Activated CD4-positive, CD25-positive, alpha-beta regulatory T cell treated with anti-CD3 and anti-CD28 coated beads, Interleukin-2, amount 50 U/mL, for 72 hours (primary cell): Measurements from ENCODE around the gene OSTC.

Experiments used
- DNase-seq: peaks from one replicate; pipeline ENCODE4 v3.0.0; 2021

The OSTC gene

DNA sequence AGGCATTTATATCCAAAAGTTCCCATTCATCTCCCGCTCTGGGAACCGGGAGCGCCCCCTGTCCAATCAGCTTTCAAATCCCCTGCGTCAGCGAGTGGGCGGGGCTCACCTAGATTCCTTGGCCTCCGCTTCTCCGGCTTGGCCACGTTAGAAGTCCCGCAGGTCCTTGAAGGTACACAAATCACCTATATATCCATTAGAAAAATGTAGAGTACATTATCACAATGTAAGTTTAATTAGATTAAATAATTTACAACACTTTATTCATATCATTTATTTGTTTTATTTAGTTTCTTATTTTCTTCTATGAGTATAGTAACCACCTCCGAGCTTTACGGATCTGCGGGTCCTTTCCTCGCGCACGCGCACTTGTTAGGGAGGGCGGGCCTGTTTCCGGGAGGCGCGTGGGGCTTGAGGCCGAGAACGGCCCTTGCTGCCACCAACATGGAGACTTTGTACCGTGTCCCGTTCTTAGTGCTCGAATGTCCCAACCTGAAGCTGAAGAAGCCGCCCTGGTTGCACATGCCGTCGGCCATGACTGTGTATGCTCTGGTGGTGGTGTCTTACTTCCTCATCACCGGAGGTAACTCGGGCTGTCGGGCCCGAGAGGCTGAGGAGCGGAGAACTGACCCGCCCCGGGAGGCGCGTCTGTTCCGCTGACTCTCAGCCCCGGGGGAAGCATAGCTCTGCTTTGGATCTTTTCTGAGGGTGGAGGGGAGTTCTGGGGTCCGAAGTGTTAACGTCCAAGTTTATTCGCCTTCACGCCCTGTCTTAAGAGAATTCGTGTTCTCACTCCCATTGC lies at the start of gene OSTC:
OSTC (plus strand) TSS at position 388 of the 802 bp plus-strand sequence; CDS start at position 445, 57 bp downstream.
- DNase-seq: peak; percentile 93

DNA sequence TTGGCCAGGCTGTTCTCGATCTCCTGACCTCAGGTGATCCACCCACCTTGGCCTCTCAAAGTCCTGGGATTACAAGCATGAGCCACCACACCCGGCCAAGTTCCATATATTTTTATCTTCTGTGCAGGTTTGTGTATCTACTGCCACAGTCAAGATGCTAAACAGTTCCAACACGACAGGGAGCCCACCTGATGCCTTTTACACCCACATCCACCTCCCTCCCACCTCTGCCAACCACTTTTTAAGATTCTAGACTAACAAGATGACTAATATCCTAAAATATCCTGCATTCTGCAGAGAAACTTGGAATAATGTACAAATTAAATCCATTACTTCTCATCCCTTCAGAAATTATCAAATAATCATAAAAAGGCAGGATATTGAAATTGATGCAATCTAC lies 49.3 kb upstream of the OSTC start:
- DNase-seq: no peak

DNA sequence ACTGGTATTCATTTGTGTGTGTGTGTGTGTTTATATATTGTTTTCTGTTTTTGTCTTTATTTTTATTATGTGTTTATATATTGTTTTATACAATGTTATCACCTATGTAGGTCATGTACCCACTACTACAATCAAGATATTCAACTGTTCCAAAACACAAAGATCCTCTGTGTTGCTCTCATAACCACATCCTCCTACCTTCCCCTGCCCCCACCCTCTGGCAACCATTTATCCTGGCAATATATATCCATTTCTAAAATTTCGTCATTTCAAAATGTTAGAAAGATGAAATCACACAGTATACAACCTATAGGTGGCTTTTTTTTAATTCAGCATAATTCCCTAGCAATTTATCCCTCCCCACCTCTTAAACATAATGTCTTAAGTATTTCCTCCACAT lies 48.9 kb upstream of the OSTC start:
- DNase-seq: no peak

DNA sequence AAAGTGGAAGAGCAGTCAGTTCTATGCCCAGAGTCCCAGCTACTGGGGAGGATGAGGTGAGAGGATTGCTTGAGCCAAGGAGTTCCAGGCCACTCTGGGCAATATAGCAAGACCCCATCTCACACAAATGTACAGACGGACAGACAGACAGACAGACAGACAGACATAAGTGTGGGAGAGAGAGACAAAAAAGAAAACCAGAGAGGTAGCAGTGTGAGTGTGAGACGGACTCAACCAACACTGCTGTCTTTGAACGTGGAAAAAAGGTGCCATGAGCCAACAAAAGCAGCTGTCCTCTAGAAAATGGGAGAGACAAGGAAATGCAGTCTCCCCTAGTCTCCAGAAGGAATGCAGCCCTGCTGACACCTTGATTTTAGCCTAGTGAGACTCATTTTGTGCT lies 48.2 kb upstream of the OSTC start:
- no peak for DNase-seq

DNA sequence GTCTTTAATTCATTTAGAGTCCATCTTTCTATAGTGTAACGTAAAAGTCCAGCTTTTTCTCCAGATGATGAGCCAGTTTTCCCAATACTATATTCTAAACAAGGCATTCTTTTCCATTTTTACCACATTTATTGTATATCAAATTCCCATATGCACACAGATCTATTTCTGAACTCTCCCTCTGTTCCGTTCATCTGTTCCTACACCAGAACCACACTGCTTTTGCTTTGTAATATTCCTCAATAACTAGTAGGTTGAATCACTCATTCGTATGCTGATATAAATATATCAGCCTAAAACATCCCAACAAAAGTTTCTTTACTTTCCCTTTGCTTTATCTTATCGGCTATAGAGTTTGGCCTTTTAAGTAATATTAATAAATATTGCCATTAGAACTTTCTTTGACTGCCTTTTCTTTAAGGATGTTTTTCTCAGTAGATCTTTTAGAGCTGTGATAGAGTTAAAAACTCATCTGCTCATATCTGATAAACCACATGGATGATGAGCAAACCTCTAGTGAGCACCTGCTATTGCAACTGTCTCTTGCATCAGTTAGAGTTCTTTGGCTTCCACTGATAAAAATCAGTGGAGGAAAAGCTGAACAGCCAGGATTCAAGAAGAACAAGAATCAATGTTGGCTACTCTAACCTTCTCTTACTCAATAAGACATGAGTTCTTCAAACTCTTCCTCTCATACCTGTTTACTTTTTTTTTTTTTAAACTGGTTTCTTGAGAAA lies 43.2 kb upstream of the OSTC start:
- DNase-seq: no peak

DNA sequence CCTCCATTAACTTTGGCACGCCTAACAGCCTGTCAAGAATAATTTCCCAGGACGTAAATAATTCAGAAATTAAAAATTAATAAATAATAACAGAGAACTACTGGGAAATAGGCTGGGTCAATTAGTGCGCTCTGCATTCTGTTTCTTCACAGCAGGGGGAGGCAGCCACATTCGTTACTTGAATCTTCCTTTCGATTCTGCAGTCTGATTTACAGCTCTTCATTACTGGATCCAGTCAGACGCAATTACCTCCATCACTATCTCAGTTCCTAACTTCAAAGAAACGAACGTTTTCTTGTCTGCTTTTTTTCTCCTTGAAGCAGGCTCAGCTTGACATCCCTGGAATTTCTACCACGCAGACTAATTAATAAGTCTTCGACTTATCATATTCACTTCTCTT lies 39.0 kb upstream of the OSTC start:
- no peak for DNase-seq

DNA sequence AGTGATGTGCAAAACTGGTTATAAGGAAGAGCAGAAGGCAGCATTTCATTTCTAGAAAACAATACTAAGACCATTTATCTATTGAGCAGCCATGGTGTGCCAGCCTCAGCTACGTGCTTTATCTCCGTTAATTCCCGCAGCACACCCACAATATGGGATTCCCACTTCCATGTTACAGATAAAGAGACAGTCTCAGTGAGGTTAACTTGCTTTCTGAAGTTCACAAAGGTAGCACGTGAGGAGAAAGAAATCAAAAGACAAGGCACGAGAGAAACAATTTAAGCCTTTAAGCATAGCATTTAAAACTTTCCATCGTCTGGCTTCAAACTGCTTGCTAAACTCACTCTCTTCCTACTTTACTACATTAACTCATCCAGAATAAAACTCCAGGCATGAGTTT lies 38.0 kb upstream of the OSTC start:
- no peak for DNase-seq

DNA sequence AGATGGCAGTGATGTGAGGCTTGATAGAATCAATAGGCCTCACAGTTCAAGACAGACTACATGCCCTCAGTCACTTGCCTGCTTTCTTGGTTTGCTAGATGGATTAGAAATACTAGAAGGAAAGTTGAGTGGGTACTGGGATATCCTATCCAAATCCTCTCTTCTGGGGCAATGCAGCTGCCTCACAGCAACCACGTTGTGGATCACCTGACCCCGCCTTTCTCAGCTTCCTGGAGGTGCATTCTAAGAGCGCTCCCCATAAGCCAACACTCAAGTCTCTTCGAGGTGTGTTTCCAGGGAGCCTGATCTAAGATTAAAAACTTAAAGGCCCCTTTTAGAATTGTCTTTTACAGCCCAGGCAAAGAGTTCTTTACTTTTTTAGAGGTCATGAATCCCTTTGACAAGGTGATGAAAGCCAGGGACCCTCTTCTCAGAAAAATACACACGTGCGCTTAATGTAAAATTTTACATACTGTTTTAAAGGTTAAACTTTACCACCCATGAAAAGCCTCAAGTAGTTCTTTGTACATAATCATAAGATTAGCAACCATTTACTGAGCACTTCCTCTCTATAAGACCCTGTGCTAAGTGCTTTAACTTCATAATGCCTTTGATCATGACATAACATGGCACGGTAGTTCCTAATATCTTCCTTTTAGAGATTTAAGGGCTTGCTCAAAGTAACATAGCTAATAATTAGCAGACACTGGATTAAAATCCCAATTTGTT lies 30.9 kb upstream of the OSTC start:
- DNase-seq: no peak

DNA sequence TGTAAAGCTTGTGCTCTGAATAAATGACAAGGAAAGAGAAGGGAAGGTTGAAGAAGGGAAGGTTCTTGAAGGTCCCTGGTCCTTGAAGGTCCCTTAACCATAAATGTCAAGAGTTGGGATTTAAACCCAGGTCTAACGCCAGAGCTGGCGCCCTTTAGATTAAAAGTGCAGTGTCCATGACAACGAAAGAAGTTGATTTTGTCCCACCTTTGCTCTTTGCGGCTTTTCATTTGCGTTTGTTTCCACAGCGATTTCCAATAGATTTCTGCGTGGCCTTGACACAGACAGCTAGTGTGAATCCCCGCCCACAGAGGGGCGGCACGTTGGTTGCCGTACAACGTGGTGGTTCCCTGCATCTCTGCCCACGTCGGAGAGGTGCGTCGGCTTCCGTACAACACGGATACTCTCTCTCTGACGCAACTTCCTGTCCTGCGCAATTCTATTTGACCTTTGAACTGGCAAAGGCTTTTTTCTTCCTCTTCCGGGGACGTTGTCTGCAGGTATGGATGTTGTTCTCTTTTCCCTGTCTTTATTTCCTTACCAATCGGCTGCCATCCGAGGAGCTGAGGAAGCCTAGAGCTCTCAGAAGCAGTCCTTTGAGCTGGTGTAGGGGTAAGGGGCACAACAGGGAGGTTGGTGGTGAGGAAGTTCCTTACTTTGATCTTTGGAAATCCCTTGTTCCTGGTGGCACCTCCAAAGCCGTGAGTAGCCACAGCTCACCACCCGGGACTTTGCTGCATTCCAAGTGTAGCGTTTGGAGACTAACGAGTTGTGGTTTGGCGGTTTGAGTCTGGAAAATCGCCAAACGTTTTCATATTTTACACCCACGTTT lies 30.1 kb upstream of the OSTC start, which contains the start of gene RPL34:
RPL34 (plus strand) TSS at position 476 of the 832 bp plus-strand sequence. CDS start 1,384 bp downstream, outside the sequence.
- peak; percentile 92 for DNase-seq

DNA sequence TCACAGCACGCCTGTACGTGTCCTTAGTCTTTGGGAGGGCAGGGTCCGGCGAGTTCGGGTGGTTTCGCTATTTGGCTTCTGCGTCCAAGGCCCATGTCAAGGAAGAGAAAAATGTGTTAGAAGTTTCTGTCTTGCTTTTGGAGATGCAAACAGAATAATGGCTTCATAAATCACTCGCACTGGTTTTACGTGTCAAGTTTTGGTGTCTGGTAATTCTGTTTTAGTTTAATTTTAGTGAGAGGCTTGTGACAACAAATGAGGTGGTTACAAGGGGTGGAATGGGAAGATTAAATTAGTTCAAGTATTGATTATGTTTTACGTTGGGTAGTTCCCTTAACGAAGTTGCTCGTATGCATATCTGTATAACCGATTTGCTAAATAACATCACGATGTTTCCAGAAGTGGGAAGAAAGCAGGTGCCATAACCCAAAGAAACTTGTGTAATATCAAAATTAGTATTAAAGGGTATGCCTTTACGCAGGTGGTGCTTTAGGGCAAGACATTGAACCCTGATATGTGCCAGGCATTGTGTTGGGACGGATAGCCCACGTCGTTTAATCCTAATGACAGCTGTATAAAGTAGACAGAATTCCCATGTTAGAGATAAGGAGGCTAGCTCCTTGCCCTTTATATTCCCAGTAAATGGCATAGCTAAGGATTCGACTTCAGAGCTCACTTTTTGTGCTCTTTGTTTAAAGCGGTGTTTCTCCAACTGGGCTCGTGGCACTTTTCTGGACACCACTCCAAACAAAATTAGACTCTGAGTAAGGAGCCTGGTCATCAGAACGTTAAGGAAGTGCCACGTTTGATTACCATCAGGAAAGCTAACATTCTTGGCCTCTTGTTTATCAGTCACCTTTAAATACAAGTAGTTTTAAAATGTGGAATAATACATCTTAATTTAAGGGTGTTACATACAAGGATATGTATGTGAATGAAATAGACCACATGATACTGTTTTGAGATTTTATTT lies 29.2 kb upstream of the OSTC start:
- DNase-seq: no peak

DNA sequence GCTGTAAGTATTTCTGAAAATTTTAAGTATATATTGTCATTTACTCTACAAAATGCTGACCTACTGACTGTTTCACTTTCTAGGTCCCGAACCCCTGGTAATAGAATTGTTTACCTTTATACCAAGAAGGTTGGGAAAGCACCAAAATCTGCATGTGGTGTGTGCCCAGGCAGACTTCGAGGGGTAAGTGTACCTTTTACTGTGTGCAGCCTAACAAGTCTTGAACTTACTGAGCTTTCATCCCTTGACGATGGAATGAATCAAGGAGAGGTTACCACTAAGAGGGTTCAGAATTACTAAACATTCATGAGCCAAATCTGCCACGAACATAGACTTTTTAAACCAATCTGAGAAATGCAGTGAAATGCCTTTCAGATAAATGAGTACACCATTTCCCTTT lies 28.4 kb upstream of the OSTC start:
- DNase-seq: no peak

DNA sequence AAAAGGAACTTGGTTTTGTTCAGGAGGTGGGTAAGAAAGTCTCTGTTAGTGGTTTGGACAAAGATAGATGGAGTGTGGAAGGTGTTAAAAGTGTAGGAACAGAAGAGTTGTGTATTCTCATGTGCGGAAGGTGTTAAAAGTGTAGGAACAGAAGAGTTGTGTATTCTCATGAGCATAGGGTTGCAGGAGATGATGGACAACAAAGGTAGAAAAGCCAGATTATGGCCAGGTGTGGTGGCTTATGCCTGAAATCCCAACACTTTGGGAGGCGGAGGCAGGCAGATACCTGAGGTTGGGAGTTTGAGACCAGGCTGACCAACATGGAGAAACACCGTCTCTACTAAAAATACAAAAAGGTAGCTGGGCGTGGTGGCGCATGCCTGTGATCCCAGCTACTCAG lies 27.6 kb upstream of the OSTC start:
- no peak for DNase-seq

DNA sequence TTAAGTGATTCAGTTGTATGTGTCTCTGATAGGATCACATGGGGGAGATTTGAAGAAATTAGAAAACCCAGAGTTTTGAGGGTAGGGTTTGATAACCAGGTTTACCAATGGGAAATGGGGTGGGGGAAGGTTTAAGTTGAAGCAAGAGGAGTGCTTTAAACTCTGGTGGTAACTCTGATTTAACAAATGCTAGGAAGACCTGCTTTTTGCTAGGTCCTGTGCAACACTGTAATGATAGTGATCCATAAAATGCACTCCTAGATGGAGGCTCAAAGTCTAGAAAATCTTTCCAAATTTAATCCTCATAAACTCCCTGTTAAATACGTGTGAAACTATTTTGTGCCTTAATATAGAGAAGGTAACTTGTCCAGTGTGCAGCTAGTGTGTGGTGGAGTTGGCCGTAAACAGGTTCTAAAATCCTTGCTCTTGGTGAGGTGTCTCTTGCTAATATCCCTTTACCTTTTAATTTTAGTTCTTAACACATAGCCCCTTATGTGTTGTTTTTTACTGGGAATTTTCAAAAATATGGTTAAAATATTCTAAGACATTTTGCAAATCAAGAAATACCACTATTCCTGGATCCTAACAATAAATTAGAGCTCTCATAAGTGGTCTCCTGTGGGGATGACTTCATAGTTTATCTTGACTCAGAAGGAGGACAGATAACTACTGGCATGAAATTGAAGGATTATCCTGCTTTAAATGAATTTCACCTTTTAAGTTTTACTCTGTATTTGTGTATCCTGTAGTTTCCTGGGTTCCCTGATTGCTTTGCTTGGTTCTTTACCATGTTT lies 25.9 kb upstream of the OSTC start:
- DNase-seq: no peak

DNA sequence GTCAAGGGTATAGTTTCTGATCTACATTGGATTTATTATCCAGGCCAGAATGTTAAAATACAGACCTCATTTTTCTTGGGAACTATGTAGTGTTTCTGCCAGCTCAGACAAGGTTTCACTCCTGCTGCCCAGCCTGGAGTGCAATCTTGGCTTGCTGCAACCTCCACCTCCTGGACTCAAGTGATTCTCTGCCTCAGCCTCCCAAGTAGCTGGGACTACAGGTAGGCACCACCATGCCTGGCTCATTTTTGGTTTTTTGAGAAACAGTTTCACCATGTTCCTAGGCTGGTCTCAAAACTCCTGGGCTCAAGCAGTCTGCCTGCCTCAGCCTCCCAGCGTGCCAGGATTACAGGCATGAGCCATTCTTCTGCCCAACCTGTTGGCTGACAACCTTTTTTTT lies 24.3 kb upstream of the OSTC start:
- DNase-seq: no peak

DNA sequence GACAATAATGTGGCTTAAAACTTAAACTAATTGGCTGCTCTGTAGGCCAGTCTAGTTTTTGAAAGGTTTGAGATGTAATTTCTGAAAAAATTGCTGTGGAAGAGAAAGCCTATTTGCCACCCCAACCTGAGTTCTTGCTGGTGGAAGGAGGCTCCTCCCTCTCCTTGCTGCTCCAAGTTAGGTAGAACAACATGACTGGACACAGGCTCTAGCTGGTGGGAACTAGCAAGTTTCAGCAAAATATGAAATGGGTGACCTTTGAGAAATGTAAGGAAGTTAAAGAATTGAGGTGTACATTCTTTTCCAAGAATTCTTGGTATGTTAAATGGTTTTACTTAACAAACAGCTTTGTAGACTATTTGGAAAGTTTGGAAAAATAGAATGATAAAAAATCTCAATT lies 22.0 kb upstream of the OSTC start:
- DNase-seq: no peak

DNA sequence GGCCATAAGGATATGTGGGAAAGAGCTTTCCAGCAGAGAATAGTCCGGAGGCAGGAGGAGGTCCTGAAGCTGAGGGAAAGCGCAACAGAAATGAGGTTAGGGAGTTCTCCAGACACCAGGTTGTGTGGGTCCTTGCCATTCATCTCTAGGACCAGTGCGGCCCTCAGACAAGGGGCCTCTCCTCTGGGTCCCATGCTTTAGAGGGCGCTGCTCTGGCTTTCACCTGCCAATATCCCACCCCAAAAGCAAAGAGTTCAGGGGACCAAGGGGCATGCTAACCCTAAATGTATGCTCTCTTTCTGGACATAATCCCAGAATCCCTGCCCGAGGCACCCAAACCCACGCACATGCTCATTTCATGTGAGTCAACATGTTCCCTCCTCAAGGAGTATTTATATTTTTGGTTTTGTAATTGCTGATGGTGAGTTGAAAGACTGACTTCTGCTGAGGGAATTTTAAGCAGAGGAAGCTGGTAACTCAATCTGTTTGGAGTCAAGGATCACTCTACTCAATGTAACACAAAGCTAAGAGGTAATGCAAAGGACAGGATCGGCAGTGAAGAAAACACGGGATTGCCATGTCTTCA lies 15.2 kb upstream of the OSTC start:
- no peak for DNase-seq

DNA sequence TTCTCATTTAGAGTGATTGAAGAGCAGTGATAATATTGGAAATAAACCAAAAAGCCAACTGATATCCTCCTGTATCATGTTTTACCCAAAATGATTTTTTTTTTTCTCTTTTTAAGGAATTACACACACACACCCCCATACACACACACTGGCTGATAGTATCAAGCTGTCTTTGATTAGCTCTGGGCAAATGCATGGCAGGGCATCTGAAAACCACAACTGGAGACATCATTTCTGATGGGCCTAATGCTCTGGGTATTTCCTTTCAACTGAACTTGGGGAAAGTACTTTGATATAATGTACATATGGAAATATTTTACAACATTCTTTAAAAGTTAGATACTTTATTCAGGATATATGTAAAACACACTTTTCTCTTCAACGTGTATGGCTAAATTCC lies 14.2 kb upstream of the OSTC start:
- no peak for DNase-seq

DNA sequence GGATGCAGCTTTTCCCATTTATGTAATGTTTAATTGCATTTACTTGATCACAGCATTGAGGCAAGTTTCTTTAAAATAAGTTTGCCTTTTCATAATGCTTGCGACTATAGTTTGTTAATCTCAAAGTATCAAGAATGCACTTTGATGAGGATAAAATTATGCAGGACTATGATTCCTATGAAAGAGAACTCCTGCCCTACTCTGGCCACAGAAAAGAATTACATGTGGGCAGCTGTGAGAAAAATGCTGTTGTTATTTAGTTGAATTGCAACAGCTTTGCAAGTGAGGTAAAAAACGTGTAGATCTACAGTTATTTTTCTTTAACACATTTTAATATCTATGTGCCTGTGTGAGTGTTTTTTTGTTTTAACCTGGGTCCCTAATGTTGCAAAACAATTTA lies 12.5 kb upstream of the OSTC start:
- no peak for DNase-seq

DNA sequence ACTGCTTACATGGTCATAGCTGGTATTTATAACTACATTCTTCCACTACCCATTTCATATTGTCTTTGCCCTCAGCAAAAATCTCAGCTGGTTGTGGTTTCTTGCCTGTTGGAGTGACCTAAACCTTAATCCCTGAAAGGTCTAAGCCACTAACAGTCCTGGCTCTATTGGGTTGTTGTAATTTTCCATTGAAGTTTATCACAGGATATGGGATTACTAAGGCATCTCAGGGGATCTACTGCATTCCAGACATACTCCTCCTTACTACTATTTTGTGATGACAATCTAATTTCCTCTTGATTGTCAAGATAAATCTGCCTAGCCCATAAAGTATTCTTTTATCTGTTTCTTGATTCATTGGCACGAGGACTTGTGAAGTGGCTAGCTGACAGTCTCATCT lies 6.2 kb upstream of the OSTC start:
- no peak for DNase-seq

DNA sequence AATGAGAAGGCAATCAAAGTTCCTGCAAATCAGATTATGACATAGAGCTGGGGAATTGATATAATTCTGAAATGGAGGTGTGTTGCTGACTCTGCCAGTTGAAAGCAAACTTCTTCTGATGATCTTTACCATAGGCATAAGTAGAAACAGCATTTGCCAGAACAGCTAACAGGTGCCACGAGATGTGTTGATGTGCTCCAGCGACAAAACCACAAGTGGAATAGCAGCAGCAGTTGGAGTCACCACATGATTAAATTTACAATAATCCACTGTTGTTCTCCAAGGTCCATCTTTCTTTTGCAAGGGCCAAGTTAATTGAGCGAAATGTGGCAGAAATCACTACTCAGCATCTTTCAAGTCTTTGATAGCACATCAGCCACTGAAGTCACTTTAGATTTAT lies 3.7 kb upstream of the OSTC start:
- DNase-seq: no peak
